ENCODE measurements around the gene CTNNA2.

- TF ChIP-seq CTCF (IDR thresholded peaks at IDR 0.05) (no peak), POLR2A (IDR thresholded peaks at IDR 0.05) (no peak), POLR2AphosphoS5 (IDR thresholded peaks at IDR 0.05; ENCODE audit: insufficient read depth in 1 of 2, low read depth in 1 of 2) (no peak)
Measured at GRCh38 chr2:80048296-80048695, 535.4 kb downstream of the CTNNA2 start.

Data from vagina (tissue), 2 donors.